Kidney (tissue), 14 donors: ENCODE results near the gene MIGA1. TPM values are rescaled to one million over a fixed set of nuclear protein-coding genes. Genes with fewer than 3 reads are reported as not detected.

Source experiments
- DNase-seq, 5 donors: peaks; one replicate each; pipeline ENCODE4 v3.0.0-alpha.2; 2013 to 2020
- FAIRE-seq: peaks from 2 replicates; lab custom pipeline; 2012; peaks lifted over from hg19 to GRCh38; lab: Jason Lieb, UNC
- H3K27ac ChIP-seq, 2 donors: one replicate each; pipeline ENCODE4 v1.7.0; 2013; ENCODE audit warnings: low read depth in 2 of 2, low read length in 2 of 2, inconsistent platforms in 1 of 2
- H3K27me3 ChIP-seq: one replicate; pipeline ENCODE4 v1.7.1; 2013; ENCODE audit warnings: low read length, inconsistent platforms; ENCODE audit not compliant: control insufficient read depth, insufficient read depth
- H3K36me3 ChIP-seq, 3 donors: one replicate each; pipeline versions ENCODE4 v1.7.0 to v1.7.1; 2013; ENCODE audit warnings: low read length in 3 of 3, control low read depth in 1 of 3, inconsistent platforms in 1 of 3; ENCODE audit not compliant: insufficient read depth in 3 of 3, control insufficient read depth in 2 of 3
- H3K4me1 ChIP-seq, 3 donors: one replicate each; pipeline versions ENCODE4 v1.7.0 to v1.7.1; 2013; ENCODE audit warnings: low read length in 3 of 3, inconsistent platforms in 1 of 3, low read depth in 1 of 3; ENCODE audit not compliant: control insufficient read depth in 2 of 3, insufficient read depth in 2 of 3
- H3K4me3 ChIP-seq, 3 donors: one replicate each; pipeline versions ENCODE4 v1.7.0 to v1.8.1; 2013; ENCODE audit warnings: low read length in 3 of 3, control low read depth in 1 of 3, inconsistent platforms in 1 of 3
- H3K9ac ChIP-seq, 3 donors: one replicate each; pipeline versions ENCODE4 v1.7.0 to v1.7.1; 2013; ENCODE audit warnings: low read length in 3 of 3, control low read depth in 1 of 3, inconsistent platforms in 1 of 3
- H3K9me3 ChIP-seq, 3 donors: one replicate each; pipeline versions ENCODE4 v1.7.0 to v1.7.1; 2013; ENCODE audit warnings: low read length in 3 of 3, control low read depth in 1 of 3, inconsistent platforms in 1 of 3; ENCODE audit not compliant: control insufficient read depth in 2 of 3, insufficient read depth in 1 of 3
- intact Hi-C: fragments of 100-400 bp; cut with DNase I; formaldehyde crosslinking; loops from one replicate; pipeline ENCODE4 v1.11.1; 2022
- polyA plus RNA-seq: library from polyadenylated mRNA; stranded (reverse); fragments of 350-450 nt; fragmentation: Illumina TruSeq; extraction: RNeasy Lipid Tissue Mini Kit (QIAGEN cat#74804); gene quantifications from one replicate; pipeline ENCODE4 v1.2.3, GENCODE V29; 2014; ENCODE audit warnings: low read depth, low replicate concordance; ENCODE audit not compliant: insufficient read depth
- total RNA-seq: library from RNA; stranded (reverse); fragmentation: NEBNext Ultra II Directional; extraction: Animal tissue kit (Norgen Biotek cat#: 25700); gene quantifications from one replicate; pipeline ENCODE4 v1.2.1, GENCODE V29; 2021
- TF ChIP-seq, protein P1 (sequence below): IDR thresholded peaks from 3 replicates; pipeline ENCODE4 v1.5.1; 2012; ENCODE audit warnings: mild to moderate bottlenecking, moderate library complexity, borderline replicate concordance; ENCODE audit not compliant: insufficient read depth; ENCODE audit errors: extremely low read depth
- donor health status: control.
- donor health status: control.
- donor health status: control.
- donor health status: control.
- donor health status: control.
- donor health status: DM: yes; HTN: yes; CAD: no.
- donor health status: Normal renal cell carcinoma (clear cell type).

The MIGA1 gene
- total and polyA plus RNA-seq, 2 donors from 2014 or later, result 5.4 to 25.5 TPM

DNA sequence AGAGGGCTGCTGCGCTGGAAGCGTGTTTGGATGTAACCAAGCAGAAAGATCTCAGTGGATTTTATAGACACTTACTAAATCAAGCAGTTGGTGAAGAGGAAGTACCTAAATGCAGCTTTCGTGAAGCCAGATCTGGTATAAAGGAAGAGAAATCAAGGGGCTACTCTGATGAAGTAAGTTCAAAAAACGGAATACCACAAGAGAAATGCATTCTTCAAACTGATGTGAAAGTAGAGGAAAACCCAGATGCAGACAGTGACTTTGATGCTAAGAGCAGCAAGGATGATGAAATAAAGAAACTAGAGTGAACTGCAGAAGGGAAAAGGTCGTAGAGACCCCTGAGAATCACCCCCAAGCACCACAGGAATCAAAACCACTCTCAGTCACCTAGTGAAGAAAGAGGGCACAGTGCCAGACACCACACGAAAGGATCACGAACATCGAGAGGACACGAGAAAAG, 68.2 kb downstream of the MIGA1 start:
- Histone ChIP-seq H3K9ac (no peak overlapping the region), H3K36me3 (peaks cover 2 to 9% (median 3%) of the 10 kb centered on the region in 3 donors), H3K4me3 (no peak overlapping the region), H3K27me3 (no peaks in the 10 kb centered on the region), H3K4me1 (no peaks in the 10 kb centered on the region), H3K27ac (no peak overlapping the region), H3K9me3 (no peaks in the 10 kb centered on the region)
- FAIRE-seq, result no peak
- DNase-seq, result no peak
- TF ChIP-seq, protein P1, sequence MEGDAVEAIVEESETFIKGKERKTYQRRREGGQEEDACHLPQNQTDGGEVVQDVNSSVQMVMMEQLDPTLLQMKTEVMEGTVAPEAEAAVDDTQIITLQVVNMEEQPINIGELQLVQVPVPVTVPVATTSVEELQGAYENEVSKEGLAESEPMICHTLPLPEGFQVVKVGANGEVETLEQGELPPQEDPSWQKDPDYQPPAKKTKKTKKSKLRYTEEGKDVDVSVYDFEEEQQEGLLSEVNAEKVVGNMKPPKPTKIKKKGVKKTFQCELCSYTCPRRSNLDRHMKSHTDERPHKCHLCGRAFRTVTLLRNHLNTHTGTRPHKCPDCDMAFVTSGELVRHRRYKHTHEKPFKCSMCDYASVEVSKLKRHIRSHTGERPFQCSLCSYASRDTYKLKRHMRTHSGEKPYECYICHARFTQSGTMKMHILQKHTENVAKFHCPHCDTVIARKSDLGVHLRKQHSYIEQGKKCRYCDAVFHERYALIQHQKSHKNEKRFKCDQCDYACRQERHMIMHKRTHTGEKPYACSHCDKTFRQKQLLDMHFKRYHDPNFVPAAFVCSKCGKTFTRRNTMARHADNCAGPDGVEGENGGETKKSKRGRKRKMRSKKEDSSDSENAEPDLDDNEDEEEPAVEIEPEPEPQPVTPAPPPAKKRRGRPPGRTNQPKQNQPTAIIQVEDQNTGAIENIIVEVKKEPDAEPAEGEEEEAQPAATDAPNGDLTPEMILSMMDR, result no peak
- intact Hi-C loops, result no loop called here

DNA sequence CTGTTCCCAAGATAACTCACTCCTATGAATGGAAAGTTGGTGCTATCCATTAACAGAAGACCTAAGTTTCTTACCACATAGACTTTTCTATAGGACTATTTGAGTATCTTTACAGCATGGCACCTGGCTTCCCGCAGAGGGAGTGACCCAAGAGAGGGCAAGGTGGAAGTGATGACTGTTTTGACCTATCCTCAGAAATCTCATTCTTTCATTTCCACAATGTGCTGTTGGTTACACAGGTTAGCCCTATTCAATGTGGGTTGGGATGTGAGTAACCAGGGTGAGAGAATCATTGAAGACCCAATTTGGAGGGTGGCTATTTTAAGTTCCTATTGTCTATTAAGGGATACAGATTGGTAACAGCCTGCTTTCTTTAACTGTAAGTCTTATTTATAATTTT, 70.6 kb downstream of the MIGA1 start:
- FAIRE-seq, result no peak
- H3K4me1 ChIP-seq, result no peaks in the 10 kb centered on the region
- intact Hi-C loops, result no loop called here

DNA sequence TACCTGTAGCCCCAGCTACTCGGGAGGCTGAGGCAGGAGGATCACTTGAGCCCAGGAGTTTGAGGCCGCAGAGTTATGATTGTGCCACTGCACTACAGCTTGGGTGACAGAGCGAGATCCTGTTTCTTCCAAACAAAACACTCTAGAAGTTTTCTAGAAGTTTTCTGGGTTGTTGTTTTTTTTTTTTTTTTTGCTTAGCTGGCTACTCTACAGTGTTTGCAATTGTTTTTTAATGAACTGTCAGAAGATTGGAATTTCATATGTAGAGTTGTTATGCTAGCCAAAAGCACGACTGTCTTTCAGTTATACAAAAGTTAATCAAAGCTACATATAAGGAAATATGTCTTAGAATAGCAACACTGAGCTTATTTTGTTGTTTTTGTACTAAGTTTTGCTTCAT, 78.1 kb downstream of the MIGA1 start:
- H3K9me3 ChIP-seq, result peaks cover 0 to 8% (median 0%) of the 10 kb centered on the region in 3 donors
- TF ChIP-seq, protein P1, result no peak
- H3K27me3 ChIP-seq, result no peaks in the 10 kb centered on the region
- no peaks in the 10 kb centered on the region for H3K4me1 ChIP-seq
- FAIRE-seq (no peak), DNase-seq (no peak)
- H3K27ac ChIP-seq, result no peak overlapping the region
- H3K36me3 ChIP-seq, result no peaks in the 10 kb centered on the region
- no peak overlapping the region for H3K9ac ChIP-seq
- intact Hi-C loops, result no loop called here
- H3K4me3 ChIP-seq, result no peak overlapping the region

More for the DNA sequence above, 70.6 kb downstream of the MIGA1 start:
- DNase-seq, result no peak
- Histone ChIP-seq H3K4me3 (no peak overlapping the region), H3K9ac (no peak overlapping the region), H3K27ac (no peak overlapping the region), H3K36me3 (no peaks in the 10 kb centered on the region), H3K9me3 (peaks cover 0 to 4% (median 0%) of the 10 kb centered on the region in 3 donors), H3K27me3 (no peaks in the 10 kb centered on the region)
- TF ChIP-seq, protein P1, result no peak

DNA sequence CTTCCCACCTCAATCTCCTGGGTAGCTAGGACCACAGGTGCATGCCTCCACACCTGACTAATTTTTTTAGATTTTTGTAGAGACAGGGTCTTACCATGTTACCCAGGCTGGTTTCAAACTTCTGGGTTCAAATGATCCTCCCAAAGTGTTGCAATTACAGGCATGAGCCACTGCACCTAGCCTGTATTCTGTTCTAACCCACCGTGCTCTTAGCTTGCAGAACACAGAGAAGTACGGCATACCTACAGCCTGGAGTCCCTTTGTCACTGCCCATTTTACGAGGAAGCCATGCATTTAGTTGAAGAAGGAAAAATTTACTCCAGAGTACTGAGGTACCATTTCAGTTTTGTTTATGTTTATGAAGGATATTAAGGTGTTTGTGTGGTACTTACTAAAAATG, 79.3 kb downstream of the MIGA1 start:
- peaks cover 0 to 8% (median 0%) of the 10 kb centered on the region in 3 donors for H3K9me3 ChIP-seq
- H3K4me1 ChIP-seq, result no peaks in the 10 kb centered on the region
- H3K27ac ChIP-seq, result no peak overlapping the region
- peaks cover 0 to 2% (median 0%) of the 10 kb centered on the region in 3 donors for H3K36me3 ChIP-seq
- no peak overlapping the region for H3K4me3 ChIP-seq
- no peak for FAIRE-seq
- DNase-seq, result no peak
- H3K27me3 ChIP-seq, result no peaks in the 10 kb centered on the region
- intact Hi-C loops, result no loop called here
- no peak overlapping the region for H3K9ac ChIP-seq
- TF ChIP-seq, protein P1, result no peak
